ENCODE results near the gene IQSEC1. TPM values are rescaled to one million over a fixed set of nuclear protein-coding genes. Genes with fewer than 3 reads are reported as not detected.

The IQSEC1 gene
- total and polyA plus RNA-seq, 10 of the 15 experiments (the other 5 are each of a cell fraction or from before 2014, with no cell fraction given) = 0.92 to 55.2 (median 8.5) TPM

DNA sequence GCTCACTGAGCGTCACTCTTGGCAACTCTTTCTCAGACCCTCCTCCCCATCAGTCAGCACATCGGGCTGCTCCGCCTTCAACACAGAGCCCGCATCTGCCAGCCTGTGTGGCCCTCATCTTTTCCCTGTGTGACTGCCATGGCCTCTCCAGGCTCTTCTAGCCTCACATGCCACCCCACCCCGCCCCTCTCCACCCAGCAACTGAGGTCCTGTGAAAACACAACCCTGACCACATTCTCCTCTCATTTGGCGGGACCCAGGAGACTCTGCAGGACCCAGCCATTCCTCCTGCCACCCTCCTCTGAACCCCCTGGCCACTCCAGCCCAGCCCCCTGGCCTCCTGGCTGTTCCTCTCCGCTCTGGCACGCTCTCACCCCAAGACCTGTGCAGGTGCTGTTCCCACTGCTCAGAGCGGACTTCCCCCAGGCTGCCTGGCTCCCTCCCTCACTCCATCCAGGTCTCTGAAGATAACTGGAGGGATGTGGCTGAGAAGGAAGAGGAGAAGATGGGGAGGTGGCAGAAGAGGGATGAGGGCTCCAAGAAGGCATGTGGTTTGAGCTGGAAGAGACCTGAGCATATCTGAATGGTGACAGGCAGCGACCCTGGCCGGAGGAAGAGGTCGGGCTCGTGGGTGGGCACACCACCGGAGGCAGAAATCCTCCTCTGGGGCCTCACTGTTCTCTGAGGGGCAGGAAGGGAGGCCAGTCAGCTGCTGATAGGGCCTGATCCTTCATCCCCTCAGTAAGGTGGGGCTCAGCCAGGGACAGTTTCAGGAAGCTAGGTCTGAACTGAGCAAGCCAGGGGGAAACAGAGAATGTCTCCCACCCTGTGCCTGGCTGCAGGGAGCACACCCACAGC is 120.7 kb downstream of the IQSEC1 start:
- Histone ChIP-seq H3K4me3 (no peak overlapping the region), H3K27me3 (replicated peaks in 1 of 2; ENCODE audit: control insufficient read depth in 2 of 2, insufficient read depth in 2 of 2, low read length in 1 of 2) (no peaks in the 10 kb centered on the region), H4K20me1 (ENCODE audit: control insufficient read depth, insufficient read depth) (peaks cover 15% of the 10 kb centered on the region), H3K4me2 (ENCODE audit: control insufficient read depth, insufficient read depth) (no peak overlapping the region), H3K9ac (ENCODE audit: control insufficient read depth, insufficient read depth, low read length) (no peak overlapping the region), H2AFZ (ENCODE audit: control insufficient read depth, low read depth, low read length) (no peak overlapping the region), H3K27ac (ENCODE audit: control insufficient read depth, insufficient read depth) (no peak overlapping the region), H3K36me3 (ENCODE audit: control insufficient read depth in 2 of 2, insufficient read depth in 2 of 2, low read length in 1 of 2) (peaks cover 0 to 1% of the 10 kb centered on the region in 2 experiments; a peak in 2 of 4 replicates), H3K9me3 (replicated peaks; ENCODE audit: control insufficient read depth, insufficient read depth, low read length) (no peaks in the 10 kb centered on the region), H3K79me2 (ENCODE audit: control insufficient read depth, insufficient read depth, low read length) (peaks cover 44% of the 10 kb centered on the region), H3K4me1 (ENCODE audit: control insufficient read depth, insufficient read depth, low read length) (peaks cover 28% of the 10 kb centered on the region)
- no TSS peak for BruUV-seq (replicated peaks)
- intact Hi-C loops (cut with micrococcal nuclease; ENCODE audit: unreplicated experiment) = no loop called here
- TF ChIP-seq, protein P1, sequence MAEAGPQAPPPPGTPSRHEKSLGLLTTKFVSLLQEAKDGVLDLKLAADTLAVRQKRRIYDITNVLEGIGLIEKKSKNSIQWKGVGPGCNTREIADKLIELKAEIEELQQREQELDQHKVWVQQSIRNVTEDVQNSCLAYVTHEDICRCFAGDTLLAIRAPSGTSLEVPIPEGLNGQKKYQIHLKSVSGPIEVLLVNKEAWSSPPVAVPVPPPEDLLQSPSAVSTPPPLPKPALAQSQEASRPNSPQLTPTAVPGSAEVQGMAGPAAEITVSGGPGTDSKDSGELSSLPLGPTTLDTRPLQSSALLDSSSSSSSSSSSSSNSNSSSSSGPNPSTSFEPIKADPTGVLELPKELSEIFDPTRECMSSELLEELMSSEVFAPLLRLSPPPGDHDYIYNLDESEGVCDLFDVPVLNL (IDR thresholded peaks at IDR 0.05; ENCODE audit: low read depth, low read length) = no peak
- in situ Hi-C loops (cut with MboI) = no loop called here
- ChIA-PET CTCF (no interaction called here), SMC1A (ENCODE audit: uncharacterized antibody, unreplicated experiment) (no interaction called here), POLR2A (no interaction called here), RAD21 (ENCODE audit: unreplicated experiment) (no interaction called here)
- ATAC-seq = no peak
- FAIRE-seq = no peak
- 93% methylated on average over 14 of the region's 14 CpGs for WGBS (ENCODE audit: insufficient coverage, insufficient replicate concordance, low lambda C conversion rate, missing lambda C conversion rate)
- DNase-seq (ENCODE audit: low read depth, low spot score) = no peak

DNA sequence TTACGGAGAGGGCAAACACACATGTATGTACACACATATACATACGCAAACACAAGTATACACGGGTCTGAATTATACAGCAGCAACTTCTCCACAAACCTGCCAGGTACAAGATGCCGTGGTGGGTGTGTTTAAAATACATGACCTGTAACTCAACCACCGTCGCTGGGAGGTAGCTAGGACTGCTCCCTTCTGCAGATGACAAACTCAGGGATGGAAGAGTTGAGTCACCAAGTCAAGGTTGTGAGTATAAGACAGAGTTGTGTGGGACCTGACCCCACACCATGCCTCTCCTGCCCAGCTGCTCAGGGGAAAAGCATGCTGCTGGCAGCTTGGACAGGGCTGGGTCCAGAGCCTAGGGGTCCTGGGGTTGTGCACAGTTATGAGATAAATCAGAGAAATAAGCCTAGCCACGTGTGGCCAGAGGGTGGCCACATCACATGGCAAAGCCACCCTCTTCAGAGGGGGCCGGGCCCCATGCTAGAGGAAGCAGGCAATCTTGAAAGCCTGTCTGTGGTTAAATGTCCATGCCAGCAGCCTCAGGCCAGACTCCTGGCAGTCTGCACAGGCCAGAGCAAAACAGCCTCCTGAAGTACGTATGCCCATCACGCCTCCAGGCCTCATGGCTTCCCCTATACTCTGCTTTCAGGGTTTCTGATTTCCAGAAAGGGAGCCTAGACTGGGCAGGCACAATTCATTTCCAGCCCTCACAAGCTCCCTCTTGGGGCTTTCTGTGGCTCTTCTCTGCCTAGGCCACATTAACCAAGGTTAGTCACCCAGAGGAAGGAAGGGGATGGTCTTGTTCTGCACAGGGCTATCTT is 124.1 kb downstream of the IQSEC1 start:
- H3K79me2 ChIP-seq (ENCODE audit: control insufficient read depth, insufficient read depth, low read length) = peaks cover 25% of the 10 kb centered on the region
- no peak overlapping the region for H3K27ac ChIP-seq (ENCODE audit: control insufficient read depth, insufficient read depth)
- H3K27me3 ChIP-seq (replicated peaks in 1 of 2; ENCODE audit: control insufficient read depth in 2 of 2, insufficient read depth in 2 of 2, low read length in 1 of 2) = no peaks in the 10 kb centered on the region
- no peak overlapping the region for H2AFZ ChIP-seq (ENCODE audit: control insufficient read depth, low read depth, low read length)
- in situ Hi-C loops (cut with MboI) (no loop called here), intact Hi-C loops (cut with micrococcal nuclease; ENCODE audit: unreplicated experiment) (no loop called here)
- peaks cover 15% of the 10 kb centered on the region for H3K4me1 ChIP-seq (ENCODE audit: control insufficient read depth, insufficient read depth, low read length)
- peak; percentile 89 for ATAC-seq
- peaks cover 12% of the 10 kb centered on the region for H4K20me1 ChIP-seq (ENCODE audit: control insufficient read depth, insufficient read depth)
- WGBS (ENCODE audit: insufficient coverage, insufficient replicate concordance, low lambda C conversion rate, missing lambda C conversion rate) = 32% methylated on average over 10 of the region's 10 CpGs
- ChIA-PET POLR2A (interaction anchor here (0.5 kb wide), 1 partner anchor 15 kb away, joined by 3 read pairs; no protein-coding TSS in a partner anchor), CTCF (interaction anchor here (1.1 to 4.2 kb wide), 6 partner anchors 12 to 504 kb away, joined by 3 to 18 read pairs (median 4); no protein-coding TSS in a partner anchor), RAD21 (ENCODE audit: unreplicated experiment) (interaction anchor here (0.5 kb wide), 1 partner anchor 62 kb away, joined by 3 read pairs; no protein-coding TSS in a partner anchor), SMC1A (ENCODE audit: uncharacterized antibody, unreplicated experiment) (interaction anchor here (1.2 to 1.6 kb wide), 3 partner anchors 8 to 98 kb away, joined by 3 to 8 read pairs (median 4); no protein-coding TSS in a partner anchor)
- peak; percentile 73 for FAIRE-seq
- no peak for DNase-seq (ENCODE audit: low read depth, low spot score)
- no peak overlapping the region for H3K4me3 ChIP-seq
- H3K9me3 ChIP-seq (replicated peaks; ENCODE audit: control insufficient read depth, insufficient read depth, low read length) = no peaks in the 10 kb centered on the region
- H3K4me2 ChIP-seq (ENCODE audit: control insufficient read depth, insufficient read depth) = peak overlapping the region; percentile 53
- BruUV-seq (replicated peaks) = no TSS peak
- peaks cover 0 to 1% of the 10 kb centered on the region in 2 experiments; a peak in 2 of 4 replicates for H3K36me3 ChIP-seq (ENCODE audit: control insufficient read depth in 2 of 2, insufficient read depth in 2 of 2, low read length in 1 of 2)
- H3K9ac ChIP-seq (ENCODE audit: control insufficient read depth, insufficient read depth, low read length) = no peak overlapping the region
- TF ChIP-seq TCF3 (IDR thresholded peaks at IDR 0.05; ENCODE audit: borderline replicate concordance, insufficient read depth, low read depth, low read length) = no peak
- TF ChIP-seq MEF2B (IDR thresholded peaks at IDR 0.05; ENCODE audit: partially characterized antibody, poor library complexity, severe bottlenecking) = no peak
- no peak for TF ChIP-seq MXI1 (IDR thresholded peaks at IDR 0.05; ENCODE audit: low read depth, low read length)
- TF ChIP-seq RUNX3 (IDR thresholded peaks at IDR 0.05; ENCODE audit: low read length) = peak; percentile 62
- no peak for TF ChIP-seq CHD1 (IDR thresholded peaks at IDR 0.05; ENCODE audit: low read depth, low read length)
- no peak for TF ChIP-seq NFYA (IDR thresholded peaks at IDR 0.05; ENCODE audit: borderline replicate concordance, low read depth, low read length)
- TF ChIP-seq CHD2 (IDR thresholded peaks at IDR 0.05; ENCODE audit: borderline replicate concordance, low read depth, low read length) = no peak
- no peak for TF ChIP-seq STAT3 (IDR thresholded peaks at IDR 0.05; ENCODE audit: low read depth, low read length)
- TF ChIP-seq, protein P2, sequence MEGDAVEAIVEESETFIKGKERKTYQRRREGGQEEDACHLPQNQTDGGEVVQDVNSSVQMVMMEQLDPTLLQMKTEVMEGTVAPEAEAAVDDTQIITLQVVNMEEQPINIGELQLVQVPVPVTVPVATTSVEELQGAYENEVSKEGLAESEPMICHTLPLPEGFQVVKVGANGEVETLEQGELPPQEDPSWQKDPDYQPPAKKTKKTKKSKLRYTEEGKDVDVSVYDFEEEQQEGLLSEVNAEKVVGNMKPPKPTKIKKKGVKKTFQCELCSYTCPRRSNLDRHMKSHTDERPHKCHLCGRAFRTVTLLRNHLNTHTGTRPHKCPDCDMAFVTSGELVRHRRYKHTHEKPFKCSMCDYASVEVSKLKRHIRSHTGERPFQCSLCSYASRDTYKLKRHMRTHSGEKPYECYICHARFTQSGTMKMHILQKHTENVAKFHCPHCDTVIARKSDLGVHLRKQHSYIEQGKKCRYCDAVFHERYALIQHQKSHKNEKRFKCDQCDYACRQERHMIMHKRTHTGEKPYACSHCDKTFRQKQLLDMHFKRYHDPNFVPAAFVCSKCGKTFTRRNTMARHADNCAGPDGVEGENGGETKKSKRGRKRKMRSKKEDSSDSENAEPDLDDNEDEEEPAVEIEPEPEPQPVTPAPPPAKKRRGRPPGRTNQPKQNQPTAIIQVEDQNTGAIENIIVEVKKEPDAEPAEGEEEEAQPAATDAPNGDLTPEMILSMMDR (IDR thresholded peaks at IDR 0.05 in 2 of 3, conservative IDR thresholded peaks at IDR 0.05 in 1 of 3; ENCODE audit: control insufficient read depth in 2 of 3, extremely low read depth in 1 of 3, insufficient read depth in 1 of 3, low read depth in 3 of 3, low read length in 3 of 3) = peak in 2 of 3 experiments; percentile 15 to 25; a peak in 2 of 6 replicates
- TF ChIP-seq SREBF1 (IDR thresholded peaks at IDR 0.05; ENCODE audit: low read length) = no peak

All from GM12878 (cell line).